ENCODE data around the gene DLEC1.
A peak's percentile ranks its signal among the peaks of the same experiment; 100 is the strongest.
"Not testable (repeated sequence)": the region's sequence is repeated elsewhere in the genome, so short reads cannot be mapped to it uniquely, and the experiment has no call there.

DLEC1 gene

DNA sequence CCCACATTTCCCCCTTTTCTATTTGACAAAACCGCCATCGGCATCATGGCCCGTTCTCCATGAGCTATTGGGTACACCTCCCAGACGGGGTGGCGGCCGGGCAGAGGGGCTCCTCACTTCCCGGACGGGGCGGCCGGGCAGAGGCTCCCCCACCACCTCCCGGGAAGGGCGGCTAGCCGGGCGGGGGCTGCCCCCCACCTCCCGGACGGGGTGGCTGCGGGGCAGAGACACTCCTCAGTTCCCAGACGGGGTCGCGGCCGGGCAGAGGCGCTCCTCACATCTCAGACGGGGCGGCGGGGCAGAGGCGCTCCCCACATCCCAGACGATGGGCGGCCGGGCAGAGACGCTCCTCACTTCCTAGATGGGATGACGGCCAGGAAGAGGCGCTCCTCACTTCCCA lies 25.4 kb downstream of the DLEC1 start:
- ATAC-seq, H3K27me3 Mint-ChIP-seq, H3K9me3 Mint-ChIP-seq: not testable (repeated sequence)

DNA sequence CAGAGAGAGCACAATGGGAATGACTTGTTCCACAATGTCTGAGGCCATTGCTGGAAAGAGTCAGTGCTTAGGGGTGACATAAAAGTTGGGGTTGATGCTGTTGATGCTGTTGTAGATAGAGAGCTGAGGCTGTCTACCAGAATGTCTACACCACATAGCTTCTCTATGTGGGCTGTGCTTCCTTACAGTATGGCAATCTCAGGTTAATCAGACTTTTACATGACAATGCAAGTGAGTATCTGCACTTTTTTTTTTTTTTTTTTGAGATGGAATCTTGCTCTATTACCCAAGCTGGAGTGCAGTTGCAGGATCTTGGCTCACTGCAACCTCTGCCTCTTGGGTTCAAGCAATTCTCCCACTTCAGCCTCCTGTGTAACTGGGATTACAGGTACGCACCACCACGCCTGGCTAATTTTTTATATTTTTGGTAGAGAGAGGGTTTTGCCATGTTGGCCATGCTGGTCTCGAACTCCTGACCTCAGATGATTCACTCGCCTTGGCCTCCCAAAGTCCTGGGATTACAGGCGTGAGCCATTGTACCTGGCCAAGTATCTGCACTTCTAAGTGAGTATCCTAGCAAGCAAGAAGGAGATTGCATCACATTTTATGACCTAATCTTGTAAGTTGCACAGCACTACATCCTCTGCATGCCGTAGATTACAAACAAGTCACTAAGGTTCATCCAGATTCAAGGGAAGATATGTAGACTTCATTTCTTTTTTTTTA lies 28.7 kb downstream of the DLEC1 start:
- Mint-ChIP-seq H3K4me3 (no peak overlapping the region), H3K27me3 (no peaks in the 10 kb centered on the region), H3K9me3 (no peaks in the 10 kb centered on the region), H3K27ac (no peak overlapping the region), H3K4me1 (no peaks in the 10 kb centered on the region), H3K36me3 (no peaks in the 10 kb centered on the region)
- ATAC-seq: no peak

More for the DNA sequence above, 25.4 kb downstream of the DLEC1 start:
- not testable (repeated sequence) for H3K4me3 Mint-ChIP-seq, H3K4me1 Mint-ChIP-seq, H3K27ac Mint-ChIP-seq, H3K36me3 Mint-ChIP-seq

DNA sequence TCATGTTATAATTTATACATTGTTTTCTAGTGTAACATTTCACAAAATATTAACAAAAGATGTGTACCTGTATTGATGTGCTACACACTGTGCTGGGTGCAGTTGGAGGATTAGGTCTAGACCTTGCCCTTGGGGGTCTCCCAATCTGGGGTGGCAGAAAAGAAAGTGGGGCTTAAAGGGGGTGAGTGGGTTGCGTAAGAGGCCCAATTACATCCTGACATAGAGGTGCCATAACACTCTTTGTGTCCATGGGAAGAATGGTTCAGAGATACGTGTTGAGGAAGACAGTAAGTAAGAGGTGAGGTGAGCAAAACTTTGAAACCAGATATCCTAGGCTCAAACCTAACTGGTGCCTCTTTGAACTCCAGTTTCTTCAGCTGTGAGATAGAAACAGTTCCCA lies 31.0 kb downstream of the DLEC1 start:
- H3K27me3 Mint-ChIP-seq: peaks cover 7% of the 10 kb centered on the region
- no peaks in the 10 kb centered on the region for H3K4me1 Mint-ChIP-seq
- H3K4me3 Mint-ChIP-seq: no peak overlapping the region
- H3K36me3 Mint-ChIP-seq: no peaks in the 10 kb centered on the region
- ATAC-seq: no peak
- no peak overlapping the region for H3K27ac Mint-ChIP-seq
- no peaks in the 10 kb centered on the region for H3K9me3 Mint-ChIP-seq

DNA sequence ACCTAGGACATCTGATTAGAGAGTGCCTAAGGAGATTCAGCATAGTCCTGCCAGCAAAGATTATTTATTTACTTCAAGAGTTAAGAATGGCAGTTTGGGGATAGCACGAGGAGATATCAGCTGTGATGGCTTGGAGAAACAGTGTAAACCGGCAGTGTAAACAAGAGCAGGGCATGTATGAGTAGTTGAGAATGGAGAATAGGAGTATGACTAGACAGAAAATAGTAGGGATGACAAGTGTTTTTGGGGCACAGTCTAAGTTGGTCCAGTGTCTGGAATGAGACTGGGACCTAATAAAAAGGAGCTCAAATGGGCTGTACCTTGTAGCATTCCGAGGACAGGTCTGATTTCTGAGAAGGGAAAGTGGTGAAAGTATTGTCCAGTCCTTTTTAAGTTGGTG lies 38.1 kb downstream of the DLEC1 start:
- peaks cover 23% of the 10 kb centered on the region for H3K27me3 Mint-ChIP-seq
- not testable (repeated sequence) for H3K36me3 Mint-ChIP-seq, H3K9me3 Mint-ChIP-seq, ATAC-seq, H3K4me1 Mint-ChIP-seq, H3K4me3 Mint-ChIP-seq, H3K27ac Mint-ChIP-seq

DNA sequence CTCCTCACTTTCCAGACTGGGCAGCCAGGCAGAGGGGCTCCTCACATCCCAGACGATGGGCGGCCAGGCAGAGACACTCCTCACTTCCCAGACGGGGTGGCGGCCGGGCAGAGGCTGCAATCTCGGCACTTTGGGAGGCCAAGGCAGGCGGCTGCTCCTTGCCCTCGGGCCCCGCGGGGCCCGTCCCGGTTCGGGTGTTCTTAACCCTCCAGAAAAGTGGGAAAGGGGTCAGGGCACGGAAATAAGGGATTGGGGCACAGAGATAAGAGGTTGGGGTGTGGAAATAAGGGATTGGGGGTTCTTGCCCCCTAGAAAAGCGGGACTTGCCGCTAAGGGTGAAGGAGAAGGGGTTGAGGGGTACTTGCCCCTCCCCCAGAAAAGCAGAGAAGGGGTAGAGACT lies 43.3 kb downstream of the DLEC1 start:
- H3K27me3 Mint-ChIP-seq, H3K4me3 Mint-ChIP-seq, ATAC-seq, H3K4me1 Mint-ChIP-seq, H3K36me3 Mint-ChIP-seq, H3K27ac Mint-ChIP-seq: not testable (repeated sequence)
- H3K9me3 Mint-ChIP-seq: peaks cover 12% of the 10 kb centered on the region

DNA sequence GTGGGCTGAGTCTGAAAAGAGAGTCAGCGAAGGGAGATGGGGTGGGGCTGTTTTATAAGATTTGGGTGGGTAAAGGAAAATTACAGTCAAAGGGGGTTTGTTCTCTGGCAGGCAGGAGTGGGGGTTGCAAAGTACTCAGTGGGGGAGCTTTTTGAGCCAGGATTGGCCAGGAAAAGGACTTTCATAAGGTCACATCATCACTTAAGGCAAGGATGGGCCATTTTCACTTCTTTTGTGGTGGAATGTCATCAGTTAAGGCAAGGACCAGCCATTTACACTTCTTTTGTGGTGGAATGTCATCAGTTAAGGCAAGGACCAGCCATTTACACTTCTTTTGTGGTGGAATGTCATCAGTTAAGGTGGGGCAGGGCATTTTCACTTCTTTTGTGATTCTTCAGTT lies 44.2 kb downstream of the DLEC1 start:
- not testable (repeated sequence) for H3K27me3 Mint-ChIP-seq, H3K4me1 Mint-ChIP-seq, H3K27ac Mint-ChIP-seq, H3K36me3 Mint-ChIP-seq, ATAC-seq, H3K4me3 Mint-ChIP-seq
- H3K9me3 Mint-ChIP-seq: peaks cover 12% of the 10 kb centered on the region

DNA sequence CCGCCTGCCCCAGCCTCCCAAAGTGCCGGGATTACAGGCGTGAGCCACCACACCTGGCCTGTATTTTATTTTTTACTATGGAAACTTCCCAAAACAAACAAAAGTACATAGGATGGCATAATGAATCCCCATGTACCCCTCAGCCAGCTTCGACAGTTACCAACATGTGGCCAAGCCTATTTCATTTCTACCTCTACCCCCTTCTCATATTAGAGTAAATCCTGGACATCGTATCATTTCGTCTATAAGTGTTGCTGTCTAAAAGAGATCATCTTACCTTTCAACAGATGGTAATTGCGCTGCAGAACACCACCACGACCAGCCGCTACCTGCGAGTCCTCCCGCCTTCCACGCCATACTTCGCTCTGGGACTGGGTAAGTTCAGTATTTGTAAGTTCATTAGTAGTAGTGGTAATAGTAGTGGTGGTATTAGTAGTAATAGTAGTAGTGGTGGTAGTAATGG lies 44.9 kb downstream of the DLEC1 start:
- Mint-ChIP-seq H3K9me3 (peaks cover 12% of the 10 kb centered on the region), H3K4me3 (no peak overlapping the region), H3K27me3 (peaks cover 8% of the 10 kb centered on the region), H3K4me1 (no peaks in the 10 kb centered on the region), H3K27ac (peak overlapping the region; percentile 1), H3K36me3 (no peaks in the 10 kb centered on the region)
- no peak for ATAC-seq

DNA sequence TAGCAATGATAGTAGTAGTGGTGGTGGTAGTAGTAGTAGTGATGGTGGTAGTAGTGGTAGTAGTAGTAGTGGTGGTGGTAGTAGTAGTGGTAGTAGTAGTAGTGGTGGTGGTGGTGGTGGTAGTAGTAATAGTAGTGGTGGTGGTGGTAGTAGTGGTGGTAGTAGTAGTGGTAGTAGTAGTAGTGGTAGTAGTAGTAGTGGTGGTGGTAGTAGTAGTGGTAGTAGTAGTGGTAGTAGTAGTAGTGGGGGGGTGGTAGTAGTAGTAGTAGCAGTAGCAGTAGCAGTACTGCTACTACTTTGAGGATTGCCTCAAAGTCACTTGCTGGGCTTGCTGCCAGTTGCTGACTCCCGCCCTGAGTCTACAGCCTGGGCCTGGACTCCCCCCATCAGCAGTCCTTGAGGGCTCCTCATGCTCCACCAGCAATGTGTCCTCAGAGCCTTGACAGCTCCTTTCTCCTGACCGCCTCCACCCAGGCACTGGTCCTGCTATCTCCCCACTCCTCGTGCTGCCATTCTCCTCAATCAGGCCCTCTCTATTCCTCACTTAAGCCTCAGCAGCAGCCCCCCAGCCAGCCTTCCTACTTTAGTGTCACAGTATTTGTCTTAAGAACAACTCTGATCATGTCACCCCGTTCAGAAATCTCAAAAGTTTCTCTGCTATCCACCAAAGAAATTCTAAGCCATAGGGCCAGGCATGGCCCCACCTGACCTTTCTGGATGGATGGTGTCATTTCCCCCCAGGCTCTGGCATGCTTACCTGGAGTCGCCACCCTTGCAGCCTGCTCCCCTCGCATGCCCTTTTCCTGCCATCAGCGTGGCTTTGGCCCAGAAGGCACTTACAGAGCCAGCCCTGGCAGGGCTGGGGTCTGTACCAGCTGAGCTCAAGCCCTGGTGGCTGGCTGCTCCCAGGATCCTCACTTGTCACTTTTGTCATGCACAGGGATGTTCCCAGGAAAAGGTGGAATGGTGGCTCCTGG lies 45.6 kb downstream of the DLEC1 start:
- no peak for ATAC-seq
- H3K4me1 Mint-ChIP-seq: no peaks in the 10 kb centered on the region

DNA sequence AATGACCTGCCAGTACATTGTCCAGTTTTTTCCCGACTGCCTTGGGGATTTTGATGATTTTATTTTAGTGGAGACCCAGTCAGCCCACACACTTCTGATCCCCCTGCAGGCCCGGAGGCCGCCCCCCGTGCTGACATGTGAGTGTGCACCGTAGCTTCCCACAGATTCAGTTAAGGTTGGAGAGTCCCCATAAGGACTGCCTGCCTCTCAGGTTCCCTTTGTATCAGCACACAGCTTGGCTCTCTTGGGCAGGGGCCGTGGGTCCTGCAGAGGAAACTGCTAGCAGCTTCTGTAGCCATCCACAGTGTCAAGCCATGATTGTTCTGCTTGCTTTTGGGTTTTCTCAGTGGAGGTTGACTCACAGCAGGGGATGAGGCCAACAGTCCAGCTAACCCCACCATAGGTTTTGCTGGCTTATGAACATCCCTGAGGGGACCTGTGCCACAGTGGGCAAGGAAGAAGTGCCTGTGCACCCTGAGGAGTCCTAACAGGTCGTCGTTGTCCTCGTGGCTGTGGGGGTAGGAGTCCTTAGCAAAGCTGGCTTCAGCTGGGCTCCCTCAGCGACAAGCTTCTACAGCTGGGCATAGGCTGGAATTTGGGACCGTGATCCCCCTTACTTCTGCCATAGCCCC lies 46.4 kb downstream of the DLEC1 start:
- Mint-ChIP-seq H3K36me3 (no peaks in the 10 kb centered on the region), H3K4me3 (no peak overlapping the region), H3K4me1 (no peaks in the 10 kb centered on the region), H3K9me3 (peaks cover 12% of the 10 kb centered on the region), H3K27ac (no peak overlapping the region), H3K27me3 (no peaks in the 10 kb centered on the region)
- ATAC-seq: peak; percentile 24

More for the DNA sequence above, 45.6 kb downstream of the DLEC1 start:
- peaks cover 12% of the 10 kb centered on the region for H3K9me3 Mint-ChIP-seq
- H3K4me3 Mint-ChIP-seq: no peak overlapping the region
- peaks cover 3% of the 10 kb centered on the region for H3K27me3 Mint-ChIP-seq
- no peaks in the 10 kb centered on the region for H3K36me3 Mint-ChIP-seq
- H3K27ac Mint-ChIP-seq: peak overlapping the region; percentile 1

DNA sequence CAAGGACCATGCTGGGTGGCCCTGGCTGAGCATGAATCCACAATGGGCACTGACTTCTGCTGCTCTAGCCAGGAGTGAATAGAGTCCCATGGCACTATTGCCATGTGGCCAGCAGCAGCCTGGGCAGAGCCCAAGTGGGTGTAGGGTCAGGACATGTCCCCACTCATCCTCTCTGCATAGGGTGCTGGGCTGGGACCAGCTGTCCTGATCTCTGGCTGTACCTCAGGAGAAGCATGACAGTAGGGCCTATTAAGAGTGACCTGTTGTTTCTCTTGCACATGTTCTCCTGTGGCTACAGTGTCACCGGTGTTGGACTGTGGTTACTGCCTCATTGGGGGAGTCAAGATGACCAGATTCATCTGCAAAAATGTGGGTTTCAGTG lies 46.9 kb downstream of the DLEC1 start:
- Mint-ChIP-seq H3K4me3 (no peak overlapping the region), H3K36me3 (no peaks in the 10 kb centered on the region), H3K9me3 (peaks cover 12% of the 10 kb centered on the region), H3K27me3 (no peaks in the 10 kb centered on the region), H3K4me1 (no peaks in the 10 kb centered on the region), H3K27ac (no peak overlapping the region)
- ATAC-seq: peak; percentile 34

DNA sequence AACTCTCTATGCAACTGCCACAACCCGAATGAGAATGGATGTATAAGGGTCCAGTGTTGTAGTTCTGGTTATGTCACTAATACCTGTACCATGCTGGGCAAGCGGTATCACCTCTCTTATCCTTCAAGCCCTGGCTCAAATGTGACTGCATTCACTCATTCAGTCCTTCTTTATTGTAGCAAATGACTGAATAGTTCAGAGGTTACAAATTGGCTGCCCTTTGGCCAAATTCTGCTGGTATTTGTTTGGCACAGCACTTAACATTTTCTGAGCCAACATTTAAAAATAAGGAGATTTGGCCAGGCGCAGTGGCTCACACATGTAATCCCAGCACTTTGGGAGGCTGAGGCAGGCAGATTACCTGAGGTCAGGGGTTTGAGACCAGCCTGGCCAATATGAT lies 47.5 kb downstream of the DLEC1 start:
- no peaks in the 10 kb centered on the region for H3K27me3 Mint-ChIP-seq
- peaks cover 12% of the 10 kb centered on the region for H3K9me3 Mint-ChIP-seq
- ATAC-seq: no peak
- H3K36me3 Mint-ChIP-seq: no peaks in the 10 kb centered on the region
- no peak overlapping the region for H3K27ac Mint-ChIP-seq
- H3K4me1 Mint-ChIP-seq: no peaks in the 10 kb centered on the region
- no peak overlapping the region for H3K4me3 Mint-ChIP-seq

DNA sequence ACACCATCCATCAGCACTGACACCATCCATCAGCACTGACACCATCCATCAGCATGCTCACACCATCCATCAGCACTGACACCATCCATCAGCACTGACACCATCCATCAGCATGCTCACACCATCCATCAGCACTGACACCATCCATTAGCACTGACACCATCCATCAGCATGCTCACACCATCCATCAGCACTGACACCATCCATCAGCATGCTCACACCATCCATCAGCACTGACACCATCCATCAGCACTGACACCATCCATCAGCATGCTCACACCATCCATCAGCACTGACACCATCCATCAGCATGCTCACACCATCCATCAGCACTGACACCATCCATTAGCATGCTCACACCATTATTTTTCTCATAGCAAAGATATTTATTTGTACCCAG lies 48.3 kb downstream of the DLEC1 start:
- not testable (repeated sequence) for H3K4me1 Mint-ChIP-seq, H3K27me3 Mint-ChIP-seq, H3K27ac Mint-ChIP-seq, H3K4me3 Mint-ChIP-seq, H3K36me3 Mint-ChIP-seq, ATAC-seq
- peaks cover 12% of the 10 kb centered on the region for H3K9me3 Mint-ChIP-seq

DNA sequence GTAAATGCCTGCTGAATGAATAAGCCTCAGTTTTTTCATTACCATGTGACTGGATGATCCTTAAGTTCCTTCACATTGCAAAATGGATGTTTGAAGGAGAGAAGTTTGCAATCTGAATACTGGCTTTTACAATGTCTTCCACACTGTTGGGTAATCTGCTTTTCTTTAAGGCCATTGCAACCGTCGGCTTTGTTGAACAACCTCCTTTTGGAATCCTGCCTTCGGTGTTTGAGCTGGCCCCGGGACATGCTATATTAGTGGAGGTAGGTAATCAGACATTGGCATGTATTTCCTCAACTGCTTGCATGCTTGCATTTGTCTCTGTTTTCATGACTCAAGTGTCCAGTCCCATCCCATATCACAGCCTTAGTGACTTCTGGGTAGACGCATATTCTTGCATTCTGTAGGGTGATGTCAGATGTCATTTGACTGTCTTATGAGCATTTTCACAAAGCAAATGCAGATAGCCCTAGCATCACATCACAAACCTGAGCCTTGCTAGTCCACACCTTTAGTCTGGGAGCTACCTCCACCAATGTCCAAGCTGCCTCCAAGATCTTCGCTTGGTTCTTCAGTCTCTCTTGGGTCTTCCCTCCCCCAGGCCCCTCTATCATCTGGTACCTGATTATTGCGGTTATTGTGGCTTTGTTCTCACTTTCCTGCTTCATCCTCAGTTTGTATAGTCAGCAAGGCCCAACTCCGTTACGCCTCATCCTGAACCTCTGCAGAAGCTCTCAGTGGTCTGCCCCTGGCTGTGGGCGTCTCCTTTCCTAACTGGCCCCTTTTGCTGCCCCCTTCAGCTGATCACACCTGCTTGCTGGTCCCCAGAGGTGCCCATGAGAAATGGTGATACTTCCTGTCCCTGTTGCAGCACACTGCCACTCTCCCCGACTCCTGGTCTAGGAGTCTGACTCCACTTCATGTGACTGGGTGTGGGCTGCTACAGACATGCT lies 49.4 kb downstream of the DLEC1 start:
- Mint-ChIP-seq H3K4me1 (no peaks in the 10 kb centered on the region), H3K9me3 (peaks cover 9% of the 10 kb centered on the region), H3K36me3 (no peaks in the 10 kb centered on the region), H3K27me3 (no peaks in the 10 kb centered on the region), H3K4me3 (no peak overlapping the region), H3K27ac (no peak overlapping the region)
- ATAC-seq: no peak

DNA sequence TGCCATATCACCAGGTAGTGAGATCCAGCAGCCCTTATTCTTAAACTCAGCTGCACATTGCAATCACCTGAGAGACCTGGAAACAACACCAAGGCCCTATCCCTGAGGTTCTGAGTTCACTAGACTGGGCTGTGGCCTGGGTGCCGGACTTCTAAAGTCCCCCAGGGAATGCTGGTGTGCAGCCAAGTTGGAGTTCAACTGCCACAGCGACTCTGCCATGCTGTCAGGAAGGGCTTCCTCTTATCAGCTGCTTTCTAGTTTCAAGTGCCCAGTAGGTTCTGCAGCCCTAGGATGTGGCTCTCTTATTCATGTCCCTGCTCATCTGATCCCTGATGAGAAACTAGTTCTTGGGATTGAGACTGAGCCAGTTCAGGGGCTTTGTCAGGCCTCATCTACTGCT lies 50.2 kb downstream of the DLEC1 start:
- no peak for ATAC-seq
- H3K4me3 Mint-ChIP-seq: no peak overlapping the region
- no peaks in the 10 kb centered on the region for H3K36me3 Mint-ChIP-seq
- H3K27ac Mint-ChIP-seq: no peak overlapping the region
- H3K27me3 Mint-ChIP-seq: peaks cover 4% of the 10 kb centered on the region
- no peaks in the 10 kb centered on the region for H3K4me1 Mint-ChIP-seq
- H3K9me3 Mint-ChIP-seq: peaks cover 7% of the 10 kb centered on the region

Data from stimulated activated memory B cell treated with anti-CD40 and anti-IgM and Interleukin-4, amounts not matched to agents 10 μg/mL and 1 μg/mL and 100 μg/mL, for 72 hours (primary cell).